HG02759 (cell line): ENCODE data around the gene PLCH2.
A peak's percentile ranks its signal among the peaks of the same experiment; 100 is the strongest.

Experiments used
- ATAC-seq: cut with Tn5 transposase; IDR thresholded peaks from one replicate; pipeline ENCODE4 v1.9.1; 2021; ENCODE audit warnings: mild to moderate bottlenecking, moderate library complexity; ENCODE audit not compliant: unreplicated experiment

Gene PLCH2

DNA sequence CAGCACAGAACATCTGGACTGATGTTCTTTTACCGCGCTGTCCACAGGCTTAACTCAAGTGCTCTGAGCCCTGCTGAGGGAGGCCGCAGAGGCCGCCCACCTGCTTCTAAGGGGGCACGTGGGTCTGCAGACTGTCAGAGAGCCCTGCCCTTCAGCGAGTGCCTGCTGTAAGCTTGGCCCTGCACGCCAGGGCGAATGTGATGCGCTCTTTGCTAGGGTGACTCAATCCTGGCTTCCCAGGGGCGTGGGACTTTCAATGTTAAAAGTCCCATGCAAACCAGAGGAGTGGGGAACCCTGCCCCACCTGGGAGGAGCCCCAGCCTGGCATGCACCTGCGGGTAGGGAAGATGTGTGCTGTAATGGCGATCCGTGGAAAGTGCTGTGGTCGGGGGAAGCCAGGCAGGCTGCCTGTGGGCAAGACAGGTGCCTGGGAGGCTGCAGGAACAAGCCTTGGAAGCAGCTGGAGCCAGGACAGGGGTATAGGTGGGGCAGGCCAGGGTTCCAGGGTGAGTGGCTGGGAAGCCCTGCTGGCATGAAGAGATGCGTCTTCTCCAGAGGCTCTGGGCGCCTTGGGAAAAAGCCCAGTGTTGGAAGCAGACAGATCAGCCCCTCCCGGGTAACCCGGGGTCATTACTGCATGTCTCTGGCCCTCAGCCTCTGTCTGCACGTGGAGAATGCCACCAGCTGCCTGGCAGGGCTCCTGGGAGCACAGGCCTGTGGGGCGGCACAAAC, 50.9 kb downstream of the PLCH2 start:
- peak; percentile 41 for ATAC-seq

DNA sequence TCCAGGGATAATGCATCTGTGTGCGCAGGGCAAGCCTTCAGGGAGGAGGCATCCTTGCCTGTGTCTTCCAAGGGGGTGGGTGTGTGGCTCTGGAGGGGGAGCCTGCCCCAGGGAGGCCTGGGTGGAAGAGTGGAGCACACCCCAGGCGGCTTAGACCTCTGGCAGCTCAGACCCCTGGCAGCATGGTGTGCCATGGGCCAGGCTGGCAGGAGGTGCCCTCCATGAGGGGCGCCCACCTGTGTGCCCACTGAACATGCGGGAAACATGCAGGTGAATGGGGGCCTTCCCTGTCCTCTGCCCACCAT, 51.4 kb downstream of the PLCH2 start:
- ATAC-seq, result no peak

GRCh38 chr1:2528016-2528415, 51.9 kb downstream of the PLCH2 start:
- no peak for ATAC-seq

GRCh38 chr1:2528611-2528965, 52.5 kb downstream of the PLCH2 start:
- ATAC-seq, result no peak

DNA sequence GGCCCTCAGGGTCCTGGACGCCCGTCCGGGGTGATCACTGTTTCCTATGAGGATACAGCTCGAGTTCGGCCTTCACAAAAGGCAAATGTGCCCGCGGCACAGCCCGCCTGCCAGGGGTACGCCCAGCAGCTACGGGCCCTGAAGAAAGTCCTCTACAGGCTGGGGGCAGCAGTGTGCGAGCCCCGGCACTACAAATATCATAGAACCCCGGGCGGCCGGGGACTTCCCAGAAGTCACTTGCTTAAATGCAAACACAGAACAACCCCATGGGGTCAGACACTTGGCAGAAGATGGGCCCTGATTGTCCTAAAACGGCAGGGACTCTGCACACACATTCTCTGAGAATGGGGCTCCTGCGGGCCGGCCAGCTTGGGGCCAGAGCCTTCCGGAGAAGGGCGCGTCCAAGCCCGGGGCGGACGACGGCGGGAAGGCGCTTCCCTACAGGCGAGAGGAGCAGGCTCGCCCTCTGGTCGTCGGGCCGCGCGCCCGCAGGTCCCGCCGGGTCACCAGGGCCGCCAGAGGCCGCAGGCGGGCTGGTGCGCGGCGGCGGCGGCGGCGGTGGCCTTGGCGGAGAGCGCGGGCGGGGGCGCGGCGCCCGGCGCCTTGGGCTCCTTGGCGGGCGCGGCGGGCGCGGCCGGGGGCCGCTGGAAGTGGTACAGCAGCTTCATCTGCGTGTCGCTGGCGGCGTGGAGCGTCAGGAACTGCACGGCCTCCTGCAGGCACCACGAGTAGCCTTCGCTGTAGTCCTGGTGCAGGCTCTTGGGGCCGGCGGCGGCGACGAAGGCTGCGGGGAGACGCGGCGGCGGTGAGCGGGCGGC, 53.1 kb downstream of the PLCH2 start:
- ATAC-seq, result no peak

DNA sequence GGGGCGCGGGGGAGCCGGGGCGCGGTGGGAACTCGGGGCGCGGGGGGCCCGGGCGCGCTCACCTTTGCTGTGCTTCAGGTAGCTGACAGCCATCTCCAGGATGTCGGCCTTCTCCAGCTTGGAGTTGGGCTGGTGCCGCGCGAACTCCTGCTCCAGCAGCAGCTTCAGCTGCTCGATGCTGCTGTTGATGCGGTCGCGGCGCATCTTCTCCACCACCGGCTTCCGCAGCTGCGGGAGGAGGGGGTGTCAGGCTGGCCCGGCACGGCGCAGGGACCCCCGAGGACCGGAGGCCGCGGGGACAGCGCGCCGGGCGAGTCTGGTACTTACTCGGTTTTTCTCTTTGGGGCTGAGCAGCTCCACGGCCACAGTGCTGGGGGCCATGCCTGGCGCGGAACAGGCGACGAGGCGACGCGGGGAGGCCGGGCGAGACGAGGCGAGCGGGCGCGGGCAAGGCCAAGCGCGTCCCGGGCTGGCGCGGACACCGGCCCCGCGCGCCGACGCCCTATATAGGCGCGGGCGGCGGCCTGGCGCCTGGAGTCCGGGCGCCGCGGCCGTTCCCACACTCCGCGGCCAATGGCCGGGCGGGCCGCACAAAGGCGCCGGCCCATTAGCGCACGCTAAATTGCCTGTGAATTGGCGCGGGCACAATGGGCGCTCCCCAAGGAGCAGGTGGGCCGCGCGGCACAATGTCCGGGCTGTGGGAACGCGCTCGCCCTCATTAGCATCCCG, 53.9 kb downstream of the PLCH2 start, which contains the start of gene HES5:
Gene HES5 (minus strand): TSS at position 480 of the 729 bp plus-strand sequence. CDS start 99 bp downstream, at position 381.
- ATAC-seq, result no peak

DNA sequence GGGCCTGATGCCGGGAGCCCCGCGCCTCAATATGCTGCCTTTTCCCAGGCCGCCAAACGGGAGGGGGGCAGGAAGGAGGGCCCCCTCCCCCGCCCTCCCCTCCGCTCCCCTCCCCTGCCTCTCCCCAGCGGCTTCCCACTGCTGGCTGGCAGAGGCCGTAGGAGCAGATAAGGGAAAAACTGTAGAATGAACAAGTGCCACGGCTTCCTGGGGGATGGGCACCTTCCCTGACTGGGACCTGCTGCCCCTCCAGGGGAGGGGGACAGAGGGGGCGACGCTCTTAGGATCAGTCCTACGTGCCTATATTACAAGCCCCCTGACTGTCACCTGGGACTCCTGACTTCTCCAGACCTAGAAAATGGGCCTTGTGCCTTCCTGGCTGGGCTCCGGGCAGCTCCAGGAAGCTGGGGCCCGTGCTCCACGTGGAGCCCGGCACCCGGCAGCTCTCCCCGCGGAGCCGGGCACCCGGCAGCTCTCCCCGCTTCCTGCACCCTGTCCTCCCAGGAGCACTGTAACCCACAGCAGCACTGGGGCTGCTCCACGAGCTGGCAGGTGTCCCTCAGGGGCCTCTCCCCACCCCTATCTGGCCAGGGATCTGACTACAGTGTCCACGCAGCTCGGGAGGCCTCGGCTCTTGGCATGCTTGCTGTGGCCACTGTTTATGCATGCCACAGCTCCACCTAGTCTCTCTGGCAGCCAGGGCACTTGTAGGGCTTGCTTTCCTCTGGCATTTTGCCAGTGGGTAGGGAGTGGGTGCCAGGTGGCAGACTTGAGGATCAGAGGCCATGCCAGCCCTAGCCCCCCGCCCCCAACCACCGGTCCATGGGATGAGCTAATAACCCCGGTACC, 54.6 kb downstream of the PLCH2 start:
- ATAC-seq, result no peak

DNA sequence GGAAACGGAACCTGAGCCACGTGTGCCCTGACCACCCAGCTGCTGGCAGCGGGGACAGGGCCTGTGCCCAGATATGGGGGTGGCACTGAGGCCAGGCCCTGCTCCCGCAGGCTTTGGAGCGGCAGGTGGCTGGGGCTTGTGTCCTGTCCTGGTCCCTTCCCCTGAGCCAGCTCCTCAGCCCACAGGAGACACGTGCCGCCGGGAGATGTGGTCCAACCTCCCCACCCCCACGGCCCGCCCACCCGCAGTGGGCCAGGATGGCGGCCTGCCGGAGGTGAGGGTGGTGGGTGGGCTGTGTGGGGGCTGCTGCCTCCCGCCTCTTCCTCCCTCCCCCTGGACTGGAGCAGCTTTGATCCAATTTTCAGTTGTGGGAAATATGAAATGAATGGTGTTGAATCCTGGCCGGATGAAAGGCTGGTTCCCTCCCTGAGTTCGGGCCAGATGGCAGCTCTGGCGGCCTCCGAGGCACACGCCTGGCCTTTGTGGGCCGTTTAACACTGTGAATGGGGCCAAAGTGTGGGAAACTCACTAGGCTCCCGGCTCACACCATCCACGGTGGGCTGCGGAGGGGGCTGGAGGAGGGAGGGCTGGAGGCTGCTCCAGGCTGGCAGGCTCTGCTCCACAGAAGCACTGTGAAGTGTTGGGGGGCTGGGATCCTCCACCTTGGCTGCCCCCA, 56.5 kb downstream of the PLCH2 start:
- no peak for ATAC-seq

DNA sequence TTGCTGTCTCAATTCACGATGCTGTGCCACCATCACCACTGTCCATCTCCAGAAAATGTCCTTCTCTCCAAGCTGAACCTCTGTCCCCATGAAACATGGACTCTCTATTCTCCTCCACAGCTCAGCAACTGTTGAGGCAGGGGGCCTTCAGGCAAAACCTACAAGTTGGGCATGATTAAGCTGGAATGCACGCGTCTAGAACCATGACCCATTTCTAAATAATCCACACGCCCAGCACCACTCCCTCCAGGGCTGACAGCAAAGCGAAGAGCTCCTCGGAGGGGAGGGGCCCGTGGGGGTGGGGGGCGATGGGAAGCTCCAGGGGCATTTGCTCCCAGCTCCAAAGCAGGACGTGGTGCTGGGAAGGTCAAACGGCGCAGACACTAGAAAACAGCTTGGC, 57.3 kb downstream of the PLCH2 start:
- no peak for ATAC-seq

DNA sequence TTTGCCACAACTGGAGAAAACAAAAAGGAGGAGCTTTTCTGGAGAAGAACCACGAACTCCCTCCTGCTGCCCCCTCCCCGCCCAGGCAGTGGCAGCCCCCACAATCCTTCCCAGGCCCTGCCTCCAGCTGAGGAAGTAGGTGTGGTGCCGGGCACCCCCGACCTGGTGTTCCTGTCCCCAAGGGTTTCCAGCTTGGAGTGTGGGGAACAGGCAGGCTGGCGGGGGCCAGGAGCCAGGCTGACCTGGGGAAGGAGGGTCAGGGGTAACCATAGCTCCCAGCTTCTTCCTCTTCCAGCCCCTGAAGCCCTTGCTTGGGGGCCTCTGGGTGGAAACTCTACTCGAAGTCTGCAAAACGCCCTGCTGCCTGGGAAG, 58.2 kb downstream of the PLCH2 start:
- no peak for ATAC-seq

DNA sequence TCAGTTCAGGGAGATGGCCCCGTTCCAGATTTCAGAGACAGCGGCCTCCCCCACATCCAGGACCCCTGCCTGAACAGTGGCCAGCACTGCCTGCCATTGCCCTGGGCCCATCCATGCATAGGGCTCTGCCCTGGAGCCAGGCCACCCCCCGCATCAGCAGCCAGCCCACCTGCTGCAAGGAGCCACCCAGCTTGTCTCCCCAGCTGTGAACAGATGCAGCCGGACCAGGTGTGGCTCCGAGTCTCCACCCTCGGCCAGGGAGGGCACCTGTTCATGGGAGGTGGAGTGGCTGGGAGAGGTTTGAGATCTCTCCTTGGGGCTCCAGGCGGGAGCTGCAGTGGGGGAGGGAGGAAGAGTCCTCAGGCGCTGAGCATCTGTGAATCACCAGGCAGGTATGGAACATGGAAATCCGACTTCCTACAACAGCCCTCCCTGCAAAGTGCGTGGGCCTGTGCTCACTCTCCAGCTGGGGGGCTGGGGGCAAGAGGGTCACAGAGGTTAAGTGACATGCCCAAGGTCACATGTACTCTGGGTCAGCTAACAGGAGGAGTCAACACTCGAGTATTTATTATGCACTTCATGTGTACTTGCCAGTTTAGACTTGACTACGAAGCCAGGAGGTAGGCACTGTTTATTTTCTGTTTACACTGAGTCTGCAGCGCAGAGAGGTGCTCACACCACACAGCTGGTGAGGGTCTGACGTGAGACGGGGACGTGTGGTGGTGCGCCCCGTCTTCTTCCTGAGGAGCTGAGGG, 58.8 kb downstream of the PLCH2 start:
- ATAC-seq, result no peak

DNA sequence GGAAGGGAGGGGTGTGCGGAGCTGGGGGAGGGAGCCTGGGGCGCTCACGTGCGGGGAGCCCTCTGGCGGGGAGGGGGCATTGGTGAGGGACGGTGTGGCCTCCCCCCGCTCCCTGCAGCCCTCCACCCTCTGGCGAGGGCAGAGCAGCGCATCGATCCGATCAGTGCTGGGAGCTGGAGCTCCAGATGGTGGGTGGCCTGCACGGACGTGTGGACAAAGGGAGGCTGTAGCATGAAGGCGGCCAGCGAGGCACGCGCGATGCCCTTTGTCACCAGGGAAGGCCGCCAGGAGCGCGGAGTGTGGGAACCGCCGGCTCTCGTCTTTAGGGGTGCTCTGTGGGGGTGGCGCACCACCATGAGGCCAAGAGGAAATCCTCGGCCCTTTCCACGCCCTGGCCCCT, 59.4 kb downstream of the PLCH2 start:
- ATAC-seq, result no peak

- ATAC-seq, result no peak
These were observed 59.9 kb downstream of the PLCH2 start for GRCh38 chr1:2535981-2536380.

DNA sequence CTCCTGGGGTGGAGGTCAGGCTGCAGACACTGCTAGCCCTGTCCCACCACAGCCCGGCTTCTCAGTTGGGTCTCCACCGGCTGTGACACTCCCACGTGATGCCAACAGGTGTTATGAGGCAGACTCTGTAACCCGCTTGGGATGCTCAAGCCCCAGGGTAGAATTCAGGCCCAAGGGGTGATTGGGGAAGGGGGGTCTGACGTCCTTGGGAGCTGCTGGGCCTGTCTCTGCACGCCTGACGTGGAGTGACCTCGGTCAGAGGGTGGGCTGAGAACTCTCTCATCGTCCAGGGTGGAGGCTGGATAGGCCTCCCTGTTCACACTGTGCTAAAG, 61.7 kb downstream of the PLCH2 start:
- ATAC-seq, result no peak

GRCh38 chr1:2538376-2538775, 62.3 kb downstream of the PLCH2 start:
- no peak for ATAC-seq

GRCh38 chr1:2538872-2539271, 62.8 kb downstream of the PLCH2 start:
- no peak for ATAC-seq

- ATAC-seq, result no peak
These were observed 63.3 kb downstream of the PLCH2 start for GRCh38 chr1:2539312-2539907.

- no peak for ATAC-seq
These were observed 64.9 kb downstream of the PLCH2 start for GRCh38 chr1:2540816-2541492.
